Ishikawa (cell line): Measurements from ENCODE around the gene CCKAR.

ENCODE experiments used
- CEBPB ChIP-seq: IDR thresholded peaks from 2 replicates; pipeline ENCODE4 v1.6.1; 2012
- CREB1 ChIP-seq: IDR thresholded peaks from 2 replicates; pipeline ENCODE4 v1.6.1; 2012; ENCODE audit warnings: low read depth
- EGR1 ChIP-seq: IDR thresholded peaks from 2 replicates; pipeline ENCODE4 v1.6.1; 2012
- EP300 ChIP-seq: IDR thresholded peaks from 2 replicates; pipeline ENCODE4 v1.6.1; 2012; ENCODE audit warnings: borderline replicate concordance
- FOXM1 ChIP-seq: IDR thresholded peaks from 2 replicates; pipeline ENCODE4 v1.6.1; 2012; ENCODE audit warnings: low read depth, borderline replicate concordance
- MAX ChIP-seq: IDR thresholded peaks from 2 replicates; pipeline ENCODE4 v1.6.1; 2012
- NFIC ChIP-seq: IDR thresholded peaks from 2 replicates; pipeline ENCODE4 v1.6.1; 2012
- RAD21 ChIP-seq: IDR thresholded peaks from 2 replicates; pipeline ENCODE4 v1.6.1; 2012; ENCODE audit warnings: low read depth
- REST ChIP-seq: IDR thresholded peaks from 2 replicates; pipeline ENCODE4 v1.6.1; 2012; ENCODE audit warnings: low read depth, mild to moderate bottlenecking
- TAF1 ChIP-seq: IDR thresholded peaks from 2 replicates; pipeline ENCODE4 v1.6.1; 2012; ENCODE audit warnings: low read depth, mild to moderate bottlenecking
- TCF12 ChIP-seq: IDR thresholded peaks from 2 replicates; pipeline ENCODE4 v1.6.1; 2012; ENCODE audit warnings: low read depth
- TEAD4 ChIP-seq: IDR thresholded peaks from 2 replicates; pipeline ENCODE4 v1.6.1; 2012
- YY1 ChIP-seq: IDR thresholded peaks from 2 replicates; pipeline ENCODE4 v1.6.1; 2012; ENCODE audit warnings: low read depth
- ZBTB7A ChIP-seq: IDR thresholded peaks from 2 replicates; pipeline ENCODE4 v1.6.1; 2012; ENCODE audit warnings: low read depth
- TF ChIP-seq, protein P1 (sequence below): IDR thresholded peaks from 2 replicates; pipeline ENCODE4 v1.6.1; 2012

Gene CCKAR, protein sequence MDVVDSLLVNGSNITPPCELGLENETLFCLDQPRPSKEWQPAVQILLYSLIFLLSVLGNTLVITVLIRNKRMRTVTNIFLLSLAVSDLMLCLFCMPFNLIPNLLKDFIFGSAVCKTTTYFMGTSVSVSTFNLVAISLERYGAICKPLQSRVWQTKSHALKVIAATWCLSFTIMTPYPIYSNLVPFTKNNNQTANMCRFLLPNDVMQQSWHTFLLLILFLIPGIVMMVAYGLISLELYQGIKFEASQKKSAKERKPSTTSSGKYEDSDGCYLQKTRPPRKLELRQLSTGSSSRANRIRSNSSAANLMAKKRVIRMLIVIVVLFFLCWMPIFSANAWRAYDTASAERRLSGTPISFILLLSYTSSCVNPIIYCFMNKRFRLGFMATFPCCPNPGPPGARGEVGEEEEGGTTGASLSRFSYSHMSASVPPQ

DNA sequence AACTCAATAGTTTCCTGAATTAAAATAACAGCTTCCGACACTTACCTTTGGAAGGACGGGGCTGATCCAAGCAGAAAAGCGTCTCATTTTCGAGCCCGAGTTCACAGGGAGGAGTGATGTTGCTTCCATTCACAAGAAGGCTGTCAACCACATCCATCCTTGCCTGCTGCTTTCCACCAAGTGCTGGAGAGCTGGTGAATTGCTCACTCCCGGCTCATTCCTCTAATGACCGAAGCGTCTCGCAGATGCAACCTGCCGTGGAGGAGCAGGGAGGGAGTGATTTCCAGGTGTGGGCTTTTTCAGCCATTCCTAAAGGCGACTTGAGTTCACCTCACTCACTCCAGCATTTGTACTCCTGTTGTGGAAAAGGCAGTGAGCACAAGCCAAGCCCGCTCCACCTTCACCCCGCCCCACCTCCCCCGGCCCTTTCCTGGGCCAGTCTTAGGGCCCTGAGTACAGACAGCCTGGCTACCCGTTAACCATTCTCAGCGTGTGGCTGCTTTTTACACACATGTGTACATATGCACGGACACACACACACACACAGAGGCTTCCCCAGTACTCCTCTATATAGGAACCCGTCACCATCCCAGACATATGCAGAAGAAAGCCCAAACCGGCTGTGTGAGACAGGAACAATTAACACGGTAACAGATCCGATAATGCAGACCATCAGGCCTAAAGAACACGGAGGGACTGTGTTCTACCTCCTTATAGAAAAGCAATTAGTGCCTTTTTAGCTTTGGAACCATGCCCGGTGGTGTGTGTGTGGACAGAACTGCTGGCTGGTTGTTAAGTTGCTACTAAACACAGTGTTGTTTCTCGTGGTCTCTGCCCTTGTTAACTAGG is at the start of gene CCKAR:
Gene CCKAR, minus strand, starts transcription at position 374 of the 849 bp plus-strand sequence. Its CDS starts 217 bp downstream, at position 157.
- TF ChIP-seq, protein P1, sequence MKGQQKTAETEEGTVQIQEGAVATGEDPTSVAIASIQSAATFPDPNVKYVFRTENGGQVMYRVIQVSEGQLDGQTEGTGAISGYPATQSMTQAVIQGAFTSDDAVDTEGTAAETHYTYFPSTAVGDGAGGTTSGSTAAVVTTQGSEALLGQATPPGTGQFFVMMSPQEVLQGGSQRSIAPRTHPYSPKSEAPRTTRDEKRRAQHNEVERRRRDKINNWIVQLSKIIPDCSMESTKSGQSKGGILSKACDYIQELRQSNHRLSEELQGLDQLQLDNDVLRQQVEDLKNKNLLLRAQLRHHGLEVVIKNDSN, result no peak
- no peak for TF ChIP-seq NFIC
- TF ChIP-seq CREB1, result no peak
- no peak for TF ChIP-seq EGR1
- no peak for TF ChIP-seq RAD21
- no peak for TF ChIP-seq ZBTB7A
- TF ChIP-seq FOXM1, result no peak
- TF ChIP-seq TAF1, result no peak
- TF ChIP-seq CEBPB, result no peak
- no peak for TF ChIP-seq EP300
- no peak for TF ChIP-seq TEAD4
- TF ChIP-seq REST, result no peak
- TF ChIP-seq YY1, result no peak
- no peak for TF ChIP-seq MAX
- no peak for TF ChIP-seq TCF12

DNA sequence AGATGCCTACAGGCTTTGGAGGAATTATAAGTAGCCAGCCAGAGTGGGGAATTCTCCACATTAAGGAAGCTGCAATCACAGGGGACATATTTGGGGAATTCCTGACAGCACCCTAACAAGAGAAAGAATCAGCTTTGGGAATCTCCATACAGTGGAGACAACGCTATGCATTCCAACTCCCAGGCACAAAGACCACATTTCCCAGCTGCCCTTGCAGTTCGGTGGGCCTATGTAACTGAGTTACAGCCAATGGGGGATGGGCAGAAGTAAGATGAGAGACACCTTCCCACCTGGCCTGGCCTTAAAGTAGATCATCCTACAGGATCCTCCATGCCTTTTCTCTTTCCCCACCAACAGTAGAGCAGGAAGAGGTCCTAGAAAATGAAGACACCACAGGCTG is 43.4 kb upstream of the CCKAR start:
- TF ChIP-seq MAX (no peak), REST (no peak)

- TF ChIP-seq EP300 (no peak), FOXM1 (no peak), EGR1 (no peak)
- TF ChIP-seq, protein P1, result no peak
Measured at GRCh38 chr4:26531491-26532116, 41.3 kb upstream of the CCKAR start.

- no peak for TF ChIP-seq RAD21
- no peak for TF ChIP-seq CREB1
- TF ChIP-seq CEBPB, result no peak
- TF ChIP-seq YY1, result no peak
- TF ChIP-seq, protein P1, result no peak
- no peak for TF ChIP-seq NFIC
- no peak for TF ChIP-seq TEAD4
- TF ChIP-seq ZBTB7A, result no peak
- TF ChIP-seq FOXM1, result no peak
- no peak for TF ChIP-seq REST
- TF ChIP-seq TAF1, result no peak
Measured at GRCh38 chr4:26530099-26530498, 39.8 kb upstream of the CCKAR start.
